AG10803 (cell line): ENCODE results near the gene SBK1.

Experiments
- DNase-seq: peaks from one replicate; pipeline ENCODE4 v3.0.0; 2010; ENCODE audit warnings: low read depth
- H3K4me3 ChIP-seq: 2 replicates; pipeline ENCODE4 v1.5.1; 2011; ENCODE audit warnings: mild to moderate bottlenecking, low read length, control low read depth
- CTCF ChIP-seq: conservative IDR thresholded peaks from 2 replicates; pipeline ENCODE4 v1.5.1; 2011; ENCODE audit warnings: mild to moderate bottlenecking, low read length, control low read depth, inconsistent platforms

SBK1 gene

GRCh38 chr16:28280881-28281836 is 11.2 kb upstream of the SBK1 start:
- H3K4me3 ChIP-seq, result no peak overlapping the region
- DNase-seq, result no peak
- TF ChIP-seq CTCF, result no peak

- no peak for TF ChIP-seq CTCF
- no peak for DNase-seq
- H3K4me3 ChIP-seq, result no peak overlapping the region
These were observed 10.3 kb upstream of the SBK1 start for GRCh38 chr16:28282045-28282444.

- TF ChIP-seq CTCF, result no peak
- H3K4me3 ChIP-seq, result no peak overlapping the region
- no peak for DNase-seq
These were observed 9.2 kb upstream of the SBK1 start for GRCh38 chr16:28283173-28283572.

- TF ChIP-seq CTCF, result no peak
- DNase-seq, result no peak
These were observed 8.3 kb upstream of the SBK1 start for GRCh38 chr16:28283798-28284577.

GRCh38 chr16:28285649-28286048 is 6.7 kb upstream of the SBK1 start:
- no peak for TF ChIP-seq CTCF
- no peak for DNase-seq
- H3K4me3 ChIP-seq, result no peak overlapping the region

More at GRCh38 chr16:28283798-28284577, 8.3 kb upstream of the SBK1 start:
- no peak overlapping the region for H3K4me3 ChIP-seq

GRCh38 chr16:28288114-28288513 is 4.2 kb upstream of the SBK1 start:
- no peak overlapping the region for H3K4me3 ChIP-seq
- no peak for DNase-seq
- no peak for TF ChIP-seq CTCF

GRCh38 chr16:28289048-28289447 is 3.3 kb upstream of the SBK1 start:
- no peak for DNase-seq
- H3K4me3 ChIP-seq, result no peak overlapping the region
- TF ChIP-seq CTCF, result no peak
